GM06990 (cell line): ENCODE measurements around the gene DIP2A.

Source experiments
- DNase-seq: peaks from one replicate; pipeline ENCODE4 v3.0.0-alpha.2; 2011; ENCODE audit not compliant: insufficient read length; ENCODE audit errors: extremely low read depth
- H3K27me3 ChIP-seq: replicated peaks from 2 replicates; pipeline ENCODE4 v1.6.0; 2011; ENCODE audit warnings: low read length; ENCODE audit not compliant: control insufficient read depth, insufficient read depth
- H3K36me3 ChIP-seq: 2 replicates; pipeline ENCODE4 v1.5.1; 2011; ENCODE audit warnings: low read length; ENCODE audit not compliant: control insufficient read depth, insufficient read depth
- H3K4me3 ChIP-seq: replicated peaks from 2 replicates; pipeline ENCODE4 v1.5.1; 2011; ENCODE audit warnings: low read depth, mild to moderate bottlenecking, control low read depth, low read length
- CTCF ChIP-seq: IDR thresholded peaks from 2 replicates; pipeline ENCODE4 v1.5.1; 2011; ENCODE audit warnings: low read length, control low read depth, mild to moderate bottlenecking, inconsistent platforms; ENCODE audit not compliant: insufficient read depth, poor library complexity, severe bottlenecking

The DIP2A gene

DNA sequence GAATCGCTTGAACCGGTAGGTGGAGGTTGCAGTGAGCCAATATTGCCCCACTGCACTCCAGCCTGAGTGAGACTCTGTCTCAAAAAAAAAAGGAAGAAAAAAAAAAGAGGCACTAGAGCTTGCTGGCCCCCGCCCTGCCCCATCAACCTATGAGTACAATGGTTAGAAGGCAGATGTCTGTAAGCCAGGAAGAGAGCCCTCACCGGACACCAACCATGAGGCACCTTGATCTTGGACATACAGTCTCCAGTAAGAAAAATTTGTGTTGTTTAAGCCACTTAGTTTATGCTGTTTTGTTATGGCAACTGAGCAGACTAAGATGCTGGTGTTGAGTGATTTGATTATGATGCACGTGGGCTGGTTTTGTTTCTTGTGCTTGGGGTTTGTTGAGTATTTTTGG, 34.2 kb downstream of the DIP2A start:
- no peak for TF ChIP-seq CTCF
- DNase-seq: no peak
- Histone ChIP-seq H3K27me3 (no peaks in the 10 kb centered on the region), H3K4me3 (no peak overlapping the region), H3K36me3 (peaks cover 2% of the 10 kb centered on the region)

DNA sequence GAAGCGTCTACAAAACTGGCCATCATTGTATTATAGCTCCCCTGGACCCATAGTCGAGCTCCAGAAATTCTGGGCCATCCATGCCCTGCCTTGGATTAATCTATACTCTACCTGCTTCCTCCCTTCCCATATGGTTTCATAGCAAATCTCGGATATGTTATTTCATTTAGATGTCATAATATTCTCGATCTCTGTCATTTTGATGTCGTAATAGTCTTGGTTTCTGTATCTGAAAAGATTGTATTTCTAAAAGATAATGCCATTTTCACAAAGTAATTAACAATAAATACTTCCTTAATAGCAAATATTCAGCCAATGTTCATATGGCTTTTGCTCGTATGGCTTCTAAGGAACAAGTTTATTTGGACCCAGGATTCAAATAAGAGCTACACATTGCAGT, 35.1 kb downstream of the DIP2A start:
- TF ChIP-seq CTCF: no peak
- no peak overlapping the region for H3K4me3 ChIP-seq
- H3K36me3 ChIP-seq: peaks cover 4% of the 10 kb centered on the region
- no peaks in the 10 kb centered on the region for H3K27me3 ChIP-seq
- no peak for DNase-seq

GRCh38 chr21:46498335-46499050, 39.8 kb downstream of the DIP2A start:
- no peak for TF ChIP-seq CTCF
- no peak overlapping the region for H3K4me3 ChIP-seq
- DNase-seq: no peak
- peaks cover 6% of the 10 kb centered on the region for H3K36me3 ChIP-seq
- H3K27me3 ChIP-seq: no peaks in the 10 kb centered on the region

- no peak for TF ChIP-seq CTCF
- H3K27me3 ChIP-seq: no peaks in the 10 kb centered on the region
- DNase-seq: no peak
- no peak overlapping the region for H3K4me3 ChIP-seq
- peaks cover 4% of the 10 kb centered on the region for H3K36me3 ChIP-seq
Observed at GRCh38 chr21:46500224-46500861, 41.7 kb downstream of the DIP2A start.

GRCh38 chr21:46503922-46504550, 45.3 kb downstream of the DIP2A start:
- H3K27me3 ChIP-seq: no peaks in the 10 kb centered on the region
- peaks cover 2% of the 10 kb centered on the region for H3K36me3 ChIP-seq
- TF ChIP-seq CTCF: peak; percentile 49
- DNase-seq: peak; percentile 55
- peak overlapping the region; percentile 39 for H3K4me3 ChIP-seq
